Stimulated activated CD8-positive, alpha-beta memory T cell treated with anti-CD3 and anti-CD28 coated beads, Interleukin-4, amount 100 ng/mL, for 4 hours (primary cell): ENCODE measurements around the gene METRNL.
"Not testable (repeated sequence)": the region's sequence is repeated elsewhere in the genome, so short reads cannot be mapped to it uniquely, and the experiment has no call there.

Experiments
- DNase-seq, 2 donors: peaks; one replicate each; pipeline ENCODE4 v3.0.0-alpha.2; 2020; ENCODE audit warnings: low read depth in 2 of 2, low spot score in 1 of 2

The METRNL gene

GRCh38 chr17:83134456-83134855 lies 55.0 kb downstream of the METRNL start:
- DNase-seq: not testable (repeated sequence)

DNA sequence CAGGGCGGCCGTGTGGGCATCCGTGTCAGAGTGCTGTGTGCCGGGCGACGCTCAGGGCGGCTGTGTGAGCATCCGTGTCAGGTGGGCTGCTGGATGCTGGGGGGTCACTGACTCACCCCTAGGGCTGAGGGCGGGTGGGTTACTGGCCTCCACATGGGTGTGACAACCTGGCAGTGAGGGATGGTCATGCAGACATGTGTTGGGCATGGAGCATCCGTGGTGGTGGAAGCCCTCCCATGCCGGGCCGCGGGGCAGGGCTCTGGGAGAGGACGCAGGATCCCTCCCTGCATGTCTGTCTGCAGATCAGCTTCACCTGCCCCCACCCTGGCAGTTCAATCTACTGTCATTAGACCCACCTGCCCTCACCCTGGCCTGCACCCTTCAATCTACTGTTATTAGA lies 56.3 kb downstream of the METRNL start:
- no peak for DNase-seq

DNA sequence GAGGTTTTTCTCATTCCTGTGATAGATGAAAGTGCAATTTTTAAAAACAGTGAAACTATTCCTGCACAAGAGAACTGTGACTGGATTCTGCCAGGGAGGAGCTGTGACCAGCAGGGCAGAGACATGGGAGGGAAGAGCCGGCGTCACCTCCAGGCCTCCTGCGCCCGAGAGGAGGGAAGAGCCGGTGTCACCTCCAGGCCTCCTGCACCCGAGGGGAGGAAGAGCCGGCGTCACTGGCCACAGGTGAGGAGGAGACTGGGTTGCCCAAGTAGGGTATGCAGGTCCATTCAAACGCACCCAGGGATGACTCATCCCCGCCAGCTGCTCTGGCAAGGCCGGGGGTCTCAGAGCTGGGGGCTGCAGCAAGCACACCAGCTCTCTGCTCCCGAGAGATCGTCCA lies 56.7 kb downstream of the METRNL start:
- DNase-seq: no peak

DNA sequence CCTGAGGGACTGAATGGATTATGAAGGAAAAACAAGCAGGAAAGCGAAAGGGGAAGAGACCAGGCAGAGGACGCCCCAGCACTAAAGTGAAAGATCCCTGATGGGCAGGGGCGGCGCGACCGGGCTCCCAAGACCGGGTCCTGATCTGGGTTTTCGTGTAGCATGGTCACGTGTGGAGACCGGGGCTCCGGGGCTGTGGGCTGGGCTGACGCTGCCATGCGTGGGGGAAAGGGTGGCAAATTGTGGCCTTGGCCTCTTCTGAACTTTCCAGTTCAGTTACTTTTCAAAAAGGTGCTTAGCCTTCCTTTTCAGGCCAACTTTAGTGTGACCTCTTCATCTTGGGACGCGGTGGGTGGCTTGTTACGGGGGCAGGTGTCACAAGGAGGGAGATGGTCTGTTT lies 57.5 kb downstream of the METRNL start:
- DNase-seq: no peak

DNA sequence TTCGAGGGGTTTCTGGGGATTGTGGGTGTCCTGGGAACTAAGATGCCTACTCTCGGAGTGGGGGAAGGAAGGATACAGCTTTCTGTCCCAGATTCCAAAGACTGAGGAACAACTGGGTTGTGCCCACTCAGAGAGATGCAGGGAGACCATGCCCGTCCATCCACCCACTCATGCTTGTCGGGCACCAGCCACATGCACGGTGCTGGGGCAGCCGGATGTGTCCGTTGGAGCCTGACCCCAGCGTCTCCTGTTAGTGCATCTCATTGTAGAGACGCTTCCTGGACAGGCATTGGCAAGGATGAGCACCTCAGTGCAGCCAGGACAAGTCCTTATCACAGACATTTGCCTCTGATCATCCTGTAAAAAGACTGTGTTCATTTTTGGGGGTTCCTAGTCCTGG lies 58.1 kb downstream of the METRNL start:
- no peak for DNase-seq

- DNase-seq: no peak
Observed at GRCh38 chr17:83138820-83139219, 59.4 kb downstream of the METRNL start.

DNA sequence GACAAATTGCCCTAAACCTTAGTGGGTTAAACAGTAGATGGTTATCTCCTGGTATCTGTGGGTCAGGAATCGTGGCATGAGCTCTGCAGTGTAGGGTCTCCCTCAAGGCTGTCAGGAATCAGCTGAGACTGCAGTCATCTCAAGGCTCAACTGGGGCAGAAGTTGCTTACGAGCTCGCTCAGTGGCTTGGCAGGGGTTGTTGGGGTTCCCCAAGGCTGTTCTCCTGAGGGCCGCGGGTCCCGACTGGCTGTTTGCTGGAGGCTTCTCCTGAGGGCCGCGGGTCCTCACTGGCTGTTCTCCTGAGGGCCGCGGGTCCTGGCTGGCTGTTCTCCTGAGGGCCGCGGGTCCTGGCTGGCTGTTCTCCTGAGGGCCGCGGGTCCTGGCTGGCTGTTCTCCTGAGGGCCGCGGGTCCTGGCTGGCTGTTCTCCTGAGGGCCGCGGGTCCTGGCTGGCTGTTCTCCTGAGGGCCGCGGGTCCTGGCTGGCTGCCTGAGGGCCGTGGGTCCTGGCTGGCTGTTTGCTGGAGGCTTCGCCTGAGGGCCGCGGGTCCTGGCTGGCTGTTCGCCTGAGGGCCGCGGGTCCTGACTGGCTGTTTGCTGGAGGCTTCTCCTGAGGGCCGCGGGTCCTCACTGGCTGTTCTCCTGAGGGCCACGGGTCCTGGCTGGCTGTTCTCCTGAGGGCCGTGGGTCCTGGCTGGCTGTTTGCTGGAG lies 60.3 kb downstream of the METRNL start:
- DNase-seq: not testable (repeated sequence)

DNA sequence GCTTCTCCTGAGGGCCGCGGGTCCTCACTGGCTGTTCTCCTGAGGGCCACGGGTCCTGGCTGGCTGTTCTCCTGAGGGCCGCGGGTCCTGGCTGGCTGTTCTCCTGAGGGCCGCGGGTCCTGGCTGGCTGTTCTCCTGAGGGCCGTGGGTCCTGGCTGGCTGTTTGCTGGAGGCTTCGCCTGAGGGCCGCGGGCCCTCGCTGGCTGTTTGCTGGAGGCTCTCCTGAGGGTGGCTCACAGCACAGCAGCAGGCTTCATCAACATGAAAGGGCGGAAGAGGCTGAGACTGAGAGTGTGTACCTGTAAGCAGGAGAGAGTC lies 60.8 kb downstream of the METRNL start:
- DNase-seq: not testable (repeated sequence)

DNA sequence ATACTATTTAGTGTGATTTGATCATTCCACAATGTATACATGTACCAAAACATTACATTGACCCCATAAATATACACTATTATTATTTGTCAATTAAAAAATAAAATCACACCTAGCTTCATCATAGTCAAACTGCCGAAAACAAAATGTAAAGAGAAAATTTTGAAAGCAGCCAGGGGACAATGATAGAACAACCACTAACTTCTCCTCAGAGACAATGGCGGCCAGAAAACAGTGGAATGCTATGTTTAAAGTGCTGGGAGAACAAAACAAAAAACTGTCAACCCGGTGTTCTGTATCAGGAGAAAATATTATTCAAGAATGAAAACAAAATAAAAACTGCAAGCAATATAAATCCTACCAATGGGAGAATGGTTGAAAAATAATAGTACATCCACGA lies 63.2 kb downstream of the METRNL start:
- no peak for DNase-seq

- no peak for DNase-seq
Observed at GRCh38 chr17:83143817-83144231, 64.4 kb downstream of the METRNL start.
